HG03558 (cell line): ENCODE data around the gene TTLL7.

Source experiments
- ATAC-seq: cut with Tn5 transposase; IDR thresholded peaks from one replicate; pipeline ENCODE4 v1.9.1; 2021; ENCODE audit warnings: moderate number of reproducible peaks; ENCODE audit not compliant: unreplicated experiment; ENCODE audit errors: extremely low read depth

Gene TTLL7

DNA sequence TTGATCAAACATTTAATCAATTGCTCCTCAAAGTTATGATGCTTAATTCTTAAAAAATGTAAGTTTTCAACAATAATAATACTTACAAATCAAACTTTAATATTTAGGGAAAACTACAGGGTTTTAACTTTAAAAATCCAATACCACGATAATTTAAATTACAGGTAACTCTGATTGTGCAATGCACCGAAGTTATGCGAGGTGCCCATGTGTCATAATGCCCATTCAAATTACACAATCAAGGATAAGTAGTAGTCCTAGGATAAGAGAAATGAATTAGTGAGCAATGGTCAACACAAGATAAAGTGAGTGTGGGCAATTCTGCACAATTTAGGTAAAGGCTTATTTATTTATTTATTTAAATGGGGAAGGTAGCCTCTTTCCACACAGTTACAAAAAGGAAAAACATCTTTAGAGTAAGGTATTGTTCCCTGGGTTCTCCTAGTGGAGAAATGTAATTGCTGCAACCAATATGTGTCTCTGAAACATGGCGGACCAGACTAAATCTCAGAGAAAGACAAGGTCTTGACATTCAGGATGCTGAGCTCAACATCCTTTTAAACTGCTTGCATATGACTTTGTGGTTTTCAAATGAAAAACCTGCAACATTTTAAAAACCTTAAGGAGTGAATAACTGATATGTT, 164.2 kb downstream of the TTLL7 start:
- no peak for ATAC-seq

DNA sequence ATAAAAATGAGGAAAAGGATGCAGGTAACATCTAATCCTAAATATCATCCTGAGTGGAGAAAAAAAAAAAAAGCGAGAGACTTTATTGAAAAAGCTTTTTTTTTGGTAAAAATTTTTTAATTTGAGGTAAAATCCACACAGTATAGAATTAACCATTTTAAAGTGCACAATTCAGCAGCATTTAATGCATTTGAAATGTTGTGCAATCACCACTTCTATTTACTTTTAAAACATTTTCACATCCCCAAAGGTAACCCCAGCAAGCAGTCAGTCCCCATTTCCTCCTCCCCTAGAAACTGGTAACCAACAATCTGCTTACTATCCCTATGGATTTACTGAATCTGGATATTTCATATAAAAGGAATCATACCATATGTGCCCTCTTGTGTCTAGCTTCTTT, 166.7 kb downstream of the TTLL7 start:
- no peak for ATAC-seq

DNA sequence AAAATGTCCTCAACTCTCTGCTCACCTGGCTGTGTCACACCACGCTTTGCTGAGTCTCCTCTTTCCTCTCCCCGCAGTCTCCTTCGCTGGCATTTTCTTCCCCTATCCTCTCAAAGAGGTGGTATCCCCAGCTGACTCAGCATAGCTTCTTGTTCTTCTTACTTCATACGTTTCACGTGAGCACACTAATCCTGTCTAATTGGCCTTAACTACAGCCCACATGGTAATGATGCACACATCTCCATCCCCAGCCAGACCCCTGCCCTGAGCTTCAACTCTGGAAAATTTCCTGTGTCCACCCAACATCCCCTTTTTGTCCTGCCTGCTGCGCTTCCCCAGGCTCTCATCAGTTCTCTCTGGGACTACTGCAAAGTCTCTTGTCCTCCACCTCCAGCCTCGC, 169.8 kb downstream of the TTLL7 start:
- no peak for ATAC-seq

DNA sequence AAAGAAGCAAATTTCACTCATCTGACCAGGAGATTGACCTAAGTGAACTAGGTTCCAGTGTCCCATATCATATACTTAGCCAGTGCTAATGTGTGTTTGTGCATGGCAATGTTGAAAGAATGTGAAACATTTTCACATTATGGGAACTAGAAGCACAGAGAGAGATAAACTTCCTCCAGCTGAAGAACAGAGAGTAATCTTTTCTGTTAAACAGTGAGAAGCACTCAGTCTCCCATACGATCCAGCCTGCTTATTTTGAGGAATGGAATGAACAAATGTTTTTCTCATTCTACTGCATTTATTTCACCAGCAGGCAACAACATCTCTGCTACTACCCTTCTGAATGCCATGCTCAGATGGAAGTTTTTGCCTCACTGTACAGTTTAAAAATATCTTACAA, 170.5 kb downstream of the TTLL7 start:
- ATAC-seq = no peak

DNA sequence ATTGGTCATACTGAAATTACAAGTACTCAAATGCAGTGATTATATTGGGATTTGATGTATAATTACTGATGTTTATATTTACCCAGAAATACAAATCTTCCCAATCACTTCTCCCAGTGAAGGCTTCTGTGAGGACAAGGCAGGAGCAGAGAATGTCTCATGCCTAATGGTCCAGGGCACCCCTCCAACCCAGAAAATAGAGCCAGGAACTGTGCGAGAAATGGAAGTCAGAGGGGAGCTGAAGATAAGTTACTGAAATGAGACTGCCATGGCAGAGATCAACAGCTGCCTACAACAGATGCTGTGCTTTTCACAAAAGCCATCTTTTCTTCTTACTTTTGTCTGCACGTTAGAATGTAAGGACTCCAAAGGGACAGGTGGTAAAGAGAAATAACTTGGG, 171.2 kb downstream of the TTLL7 start:
- no peak for ATAC-seq

DNA sequence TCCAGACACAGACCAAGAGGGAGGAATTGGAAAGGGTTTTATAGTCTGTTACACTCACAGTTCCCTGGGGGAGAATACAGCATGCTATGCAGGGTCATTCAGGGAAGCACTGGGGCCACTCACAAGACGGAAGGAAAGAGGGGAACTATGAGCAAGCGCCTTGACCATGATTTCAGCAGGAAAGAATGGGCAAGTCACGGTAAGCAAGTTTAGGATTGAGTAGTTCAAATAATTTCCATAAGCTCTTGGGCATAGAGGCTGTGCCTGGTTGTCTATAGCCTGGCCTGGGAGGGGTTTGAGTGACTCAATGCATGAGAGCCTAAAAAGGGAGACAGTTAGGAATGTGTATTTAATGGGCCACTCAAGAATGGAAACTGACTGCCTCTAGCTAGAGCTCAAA, 176.7 kb downstream of the TTLL7 start:
- ATAC-seq = no peak

DNA sequence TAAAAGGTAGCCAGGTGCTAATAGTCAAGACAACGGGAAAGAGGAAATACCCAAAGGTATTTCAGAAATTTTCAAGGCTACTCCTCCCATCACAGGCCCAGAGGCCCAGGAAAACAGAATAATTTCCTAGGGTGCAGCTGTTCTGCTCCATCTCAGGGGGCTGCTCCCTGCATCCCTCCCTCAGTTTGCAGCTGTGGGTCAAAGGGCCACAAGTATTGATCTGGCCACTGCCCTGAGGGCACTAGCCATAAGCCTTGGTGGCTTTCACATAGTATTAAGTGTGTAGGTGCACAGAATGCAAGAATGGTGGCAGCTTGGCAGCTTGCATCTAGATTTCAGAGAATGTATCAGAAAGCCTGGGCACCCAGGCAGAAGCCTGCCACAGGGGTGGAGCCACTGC, 179.5 kb downstream of the TTLL7 start:
- no peak for ATAC-seq

DNA sequence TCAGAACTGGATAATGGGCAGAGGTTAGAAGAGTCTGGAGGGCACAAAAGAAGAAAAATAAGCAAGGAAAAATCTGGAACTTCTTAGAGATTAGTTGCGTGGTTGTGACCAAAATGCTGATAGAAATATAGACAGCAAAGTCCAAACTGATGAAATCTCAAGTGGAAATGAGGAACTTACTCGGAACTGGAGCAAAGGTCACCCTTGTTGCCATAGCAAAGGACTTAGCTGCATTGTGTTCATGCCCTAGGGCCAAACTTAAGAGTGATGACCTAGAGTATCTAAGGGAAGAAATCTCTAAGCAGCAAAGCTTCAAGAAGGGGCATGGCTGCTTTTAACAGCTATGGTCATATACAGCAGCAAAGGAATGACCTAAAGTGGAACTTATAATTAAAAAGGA, 180.0 kb downstream of the TTLL7 start:
- no peak for ATAC-seq

DNA sequence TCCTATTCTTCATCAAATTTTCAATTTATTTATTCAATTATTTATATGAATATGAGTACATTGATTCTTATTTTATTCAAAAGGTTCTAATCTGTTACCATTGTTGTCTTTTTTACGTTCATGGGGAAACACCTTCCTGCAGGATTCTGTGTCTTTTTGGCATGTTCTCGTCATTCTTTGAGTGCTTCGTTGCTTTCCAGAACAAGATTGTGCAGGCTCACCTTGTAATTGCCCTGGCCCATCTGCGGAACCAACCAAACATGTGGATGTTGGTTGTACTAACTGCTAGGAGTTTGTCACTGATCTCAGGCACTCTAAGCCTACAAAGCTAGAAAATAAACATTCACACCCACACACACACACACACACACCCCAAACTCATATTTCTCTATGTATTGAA, 182.1 kb downstream of the TTLL7 start:
- ATAC-seq = no peak

DNA sequence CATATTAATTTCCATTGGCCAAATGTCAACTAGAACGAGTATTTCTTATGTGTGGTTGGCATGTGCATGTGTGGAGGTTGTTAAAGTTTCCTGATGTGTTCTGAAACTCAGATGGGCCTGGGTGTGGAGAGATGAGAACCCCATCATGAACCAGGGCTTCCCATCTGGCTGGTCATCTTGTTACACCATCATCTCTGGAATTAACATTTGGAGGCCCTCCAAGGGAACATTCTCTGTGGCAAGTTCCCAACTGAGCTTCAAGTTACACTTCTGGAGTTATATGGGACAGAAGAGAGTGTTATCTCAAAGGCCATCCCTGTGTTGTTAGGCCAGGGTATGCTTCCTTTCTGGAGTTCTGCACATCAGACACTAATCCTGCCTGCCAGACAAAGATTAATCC, 183.6 kb downstream of the TTLL7 start:
- ATAC-seq = no peak
